Endothelial cell of umbilical vein (primary cell): ENCODE data around the gene CHID1.

ENCODE experiments used
- EZH2 ChIP-seq: IDR thresholded peaks from 2 replicates; pipeline ENCODE4 v1.6.1; 2012; ENCODE audit warnings: borderline replicate concordance, low read depth, mild to moderate bottlenecking, moderate library complexity, low read length, inconsistent platforms; ENCODE audit not compliant: severe bottlenecking
- FOS ChIP-seq: IDR thresholded peaks from 2 replicates; pipeline ENCODE4 v1.6.1; 2011; ENCODE audit warnings: mild to moderate bottlenecking, low read length, moderate library complexity, borderline replicate concordance; ENCODE audit not compliant: insufficient read depth
- GATA2 ChIP-seq: IDR thresholded peaks from 2 replicates; pipeline ENCODE4 v1.7.0; 2011; ENCODE audit warnings: low read depth, mild to moderate bottlenecking, moderate library complexity, mixed read lengths, low read length; ENCODE audit not compliant: insufficient read length, insufficient read depth
- JUN ChIP-seq: IDR thresholded peaks from 2 replicates; pipeline ENCODE4 v1.6.1; 2011; ENCODE audit warnings: borderline replicate concordance, low read depth; ENCODE audit not compliant: insufficient read length, insufficient read depth
- MAX ChIP-seq: IDR thresholded peaks from 2 replicates; pipeline ENCODE4 v1.6.1; 2011; ENCODE audit not compliant: insufficient read depth, insufficient read length
- MYC ChIP-seq: IDR thresholded peaks from one replicate; pipeline ENCODE4 v1.6.1; 2011; ENCODE audit warnings: mild to moderate bottlenecking, low read depth, low read length
- POLR2A ChIP-seq: IDR thresholded peaks from 2 replicates; pipeline ENCODE4 v1.6.1; 2012; ENCODE audit warnings: low read depth, mild to moderate bottlenecking, control low read depth, low read length
- POLR2AphosphoS5 ChIP-seq: IDR thresholded peaks from 2 replicates; pipeline ENCODE4 v1.6.1; 2012; ENCODE audit warnings: low read depth, mild to moderate bottlenecking, control low read depth, low read length, moderate library complexity; ENCODE audit not compliant: insufficient read depth
- TF ChIP-seq, protein P1 (sequence below), 2 donors: IDR thresholded peaks; 1 replicate in 1 of 2; 2 replicates in 1 of 2; pipeline ENCODE4 v1.5.1; 2011; ENCODE audit warnings: low read length in 2 of 2, mild to moderate bottlenecking in 2 of 2, moderate library complexity in 2 of 2, control low read depth in 1 of 2, inconsistent platforms in 1 of 2, low read depth in 1 of 2; ENCODE audit not compliant: insufficient read depth in 1 of 2; ENCODE audit errors: extremely low read depth in 1 of 2

DNA sequence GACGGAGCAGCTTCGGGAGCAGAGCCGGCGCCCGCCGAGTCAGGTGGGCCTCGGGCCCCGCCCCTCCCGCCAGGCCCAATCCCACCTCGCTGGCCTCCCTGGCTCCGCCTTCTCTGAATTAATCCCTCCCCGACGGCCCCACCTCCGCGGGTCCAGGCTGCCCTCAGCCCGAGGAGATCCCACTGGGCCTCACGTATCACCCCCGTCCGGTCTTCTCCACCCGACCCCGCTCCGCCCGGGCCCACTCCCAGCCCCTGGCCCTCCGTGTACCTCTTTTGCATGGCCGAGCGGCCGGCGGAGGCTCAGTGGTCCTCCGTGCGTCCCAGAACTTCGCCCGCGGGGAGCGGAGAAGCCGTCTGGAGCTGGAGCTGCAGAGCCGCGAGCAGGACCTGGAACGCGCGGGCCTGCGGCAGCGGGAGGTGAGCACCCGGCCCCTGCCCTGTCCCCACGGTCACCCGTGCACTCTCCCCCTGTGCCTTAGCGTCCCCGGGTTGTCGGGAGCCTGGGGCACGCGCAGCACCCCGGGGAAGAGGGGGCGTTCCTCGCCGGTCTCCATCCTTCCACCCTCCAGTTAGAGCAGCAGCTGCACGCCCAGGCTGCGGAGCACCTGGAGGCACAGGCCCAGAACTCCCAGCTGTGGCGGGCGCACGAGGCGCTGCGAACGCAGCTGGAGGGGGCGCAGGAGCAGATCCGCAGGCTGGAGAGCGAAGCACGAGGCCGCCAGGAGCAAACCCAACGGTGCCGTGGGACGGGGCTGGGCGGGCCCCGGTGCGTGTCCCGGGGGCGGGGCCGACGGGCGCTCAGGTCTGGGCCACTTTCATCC, 80.1 kb downstream of the CHID1 start:
- TF ChIP-seq POLR2A = peak; percentile 9
- peak; percentile 48 for TF ChIP-seq POLR2AphosphoS5
- no peak for TF ChIP-seq MYC
- TF ChIP-seq, protein P1, sequence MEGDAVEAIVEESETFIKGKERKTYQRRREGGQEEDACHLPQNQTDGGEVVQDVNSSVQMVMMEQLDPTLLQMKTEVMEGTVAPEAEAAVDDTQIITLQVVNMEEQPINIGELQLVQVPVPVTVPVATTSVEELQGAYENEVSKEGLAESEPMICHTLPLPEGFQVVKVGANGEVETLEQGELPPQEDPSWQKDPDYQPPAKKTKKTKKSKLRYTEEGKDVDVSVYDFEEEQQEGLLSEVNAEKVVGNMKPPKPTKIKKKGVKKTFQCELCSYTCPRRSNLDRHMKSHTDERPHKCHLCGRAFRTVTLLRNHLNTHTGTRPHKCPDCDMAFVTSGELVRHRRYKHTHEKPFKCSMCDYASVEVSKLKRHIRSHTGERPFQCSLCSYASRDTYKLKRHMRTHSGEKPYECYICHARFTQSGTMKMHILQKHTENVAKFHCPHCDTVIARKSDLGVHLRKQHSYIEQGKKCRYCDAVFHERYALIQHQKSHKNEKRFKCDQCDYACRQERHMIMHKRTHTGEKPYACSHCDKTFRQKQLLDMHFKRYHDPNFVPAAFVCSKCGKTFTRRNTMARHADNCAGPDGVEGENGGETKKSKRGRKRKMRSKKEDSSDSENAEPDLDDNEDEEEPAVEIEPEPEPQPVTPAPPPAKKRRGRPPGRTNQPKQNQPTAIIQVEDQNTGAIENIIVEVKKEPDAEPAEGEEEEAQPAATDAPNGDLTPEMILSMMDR (IDR thresholded peaks at IDR 0.05; ENCODE audit: extremely low read depth in 1 of 2, insufficient read depth in 1 of 2, low read depth in 1 of 2, low read length in 2 of 2) = no peak
- TF ChIP-seq EZH2 = no peak
- TF ChIP-seq GATA2 = no peak
- no peak for TF ChIP-seq MAX
- no peak for TF ChIP-seq FOS
- TF ChIP-seq JUN = no peak
